H9 (cell line): Measurements from ENCODE around the gene AGO1. TPM values are rescaled to one million over a fixed set of nuclear protein-coding genes. Genes with fewer than 3 reads are reported as not detected.
"Not testable (repeated sequence)": the region's sequence is repeated elsewhere in the genome, so short reads cannot be mapped to it uniquely, and the experiment has no call there.

Experiments
- DNase-seq: peaks from one replicate; pipeline ENCODE4 v3.0.0-alpha.2; 2017
- H2AFZ ChIP-seq: one replicate; pipeline ENCODE4 v1.6.1; 2013; ENCODE audit warnings: mild to moderate bottlenecking, low read length, control low read depth, moderate library complexity
- H2AK5ac ChIP-seq: 2 replicates; pipeline ENCODE4 v1.6.1; 2013; ENCODE audit warnings: low read length, control low read depth, mixed read lengths; ENCODE audit not compliant: insufficient read length
- H2BK120ac ChIP-seq: one replicate; pipeline ENCODE4 v1.6.1; 2013; ENCODE audit warnings: low read depth, mild to moderate bottlenecking, low read length, control low read depth, inconsistent platforms; ENCODE audit not compliant: poor library complexity, severe bottlenecking
- H2BK12ac ChIP-seq: 2 replicates; pipeline ENCODE4 v1.6.1; 2013; ENCODE audit warnings: low read length, control low read depth, mixed read lengths, low read depth; ENCODE audit not compliant: insufficient read length
- H2BK15ac ChIP-seq: 2 replicates; pipeline ENCODE4 v1.6.1; 2013; ENCODE audit warnings: low read depth, low read length, control low read depth
- H2BK20ac ChIP-seq: one replicate; pipeline ENCODE4 v1.6.1; 2013; ENCODE audit warnings: low read depth, mild to moderate bottlenecking, low read length, control low read depth, inconsistent platforms; ENCODE audit not compliant: poor library complexity, severe bottlenecking
- H2BK5ac ChIP-seq: 2 replicates; pipeline ENCODE4 v1.6.1; 2013; ENCODE audit warnings: low read length, control low read depth, mixed read lengths; ENCODE audit not compliant: insufficient read length
- H3K14ac ChIP-seq: 2 replicates; pipeline ENCODE4 v1.6.1; 2013; ENCODE audit warnings: low read length, control low read depth; ENCODE audit not compliant: insufficient read depth
- H3K18ac ChIP-seq: 2 replicates; pipeline ENCODE4 v1.6.1; 2013; ENCODE audit warnings: low read depth, mild to moderate bottlenecking, mixed read lengths, low read length, control low read depth; ENCODE audit not compliant: insufficient read length
- H3K23ac ChIP-seq: 2 replicates; pipeline ENCODE4 v1.6.1; 2013; ENCODE audit warnings: low read length, control low read depth, mixed read lengths, low read depth; ENCODE audit not compliant: insufficient read length
- H3K23me2 ChIP-seq: 2 replicates; pipeline ENCODE4 v1.6.1; 2013; ENCODE audit warnings: low read depth, mild to moderate bottlenecking, mixed read lengths, low read length, control low read depth; ENCODE audit not compliant: insufficient read length, poor library complexity, severe bottlenecking
- H3K27ac ChIP-seq: 2 replicates; pipeline ENCODE4 v1.5.1; 2013; ENCODE audit warnings: low read length, control low read depth, mixed read lengths, low read depth; ENCODE audit not compliant: insufficient read length
- H3K27me3 ChIP-seq: 2 replicates; pipeline ENCODE4 v1.6.1; 2013; ENCODE audit warnings: low read length, control low read depth, inconsistent platforms; ENCODE audit not compliant: insufficient read depth
- H3K4ac ChIP-seq: 2 replicates; pipeline ENCODE4 v1.6.1; 2013; ENCODE audit warnings: low read depth, mild to moderate bottlenecking, control low read depth, inconsistent platforms, low read length, moderate library complexity
- H3K4me1 ChIP-seq: 2 replicates; pipeline ENCODE4 v1.6.1; 2013; ENCODE audit warnings: low read length, control low read depth, inconsistent platforms; ENCODE audit not compliant: insufficient read depth
- H3K4me2 ChIP-seq: 2 replicates; pipeline ENCODE4 v1.6.1; 2013; ENCODE audit warnings: low read length, control low read depth, mixed read lengths; ENCODE audit not compliant: insufficient read length, insufficient read depth
- H3K56ac ChIP-seq: 2 replicates; pipeline ENCODE4 v1.6.1; 2013; ENCODE audit warnings: low read depth, mild to moderate bottlenecking, mixed read lengths, low read length, control low read depth; ENCODE audit not compliant: insufficient read length
- H3K79me1 ChIP-seq: 2 replicates; pipeline ENCODE4 v1.6.1; 2013; ENCODE audit warnings: low read depth, mild to moderate bottlenecking, moderate library complexity, low read length, control low read depth, inconsistent platforms; ENCODE audit not compliant: insufficient read depth, poor library complexity, severe bottlenecking
- H3K79me2 ChIP-seq: 2 replicates; pipeline ENCODE4 v1.6.1; 2013; ENCODE audit warnings: low read length, control low read depth, inconsistent platforms; ENCODE audit not compliant: insufficient read depth
- H3K9ac ChIP-seq: 2 replicates; pipeline ENCODE4 v1.6.1; 2013; ENCODE audit warnings: low read length, control low read depth, mixed read lengths; ENCODE audit not compliant: insufficient read length; ENCODE audit errors: extremely low read depth
- H3K9me3 ChIP-seq: one replicate; pipeline ENCODE4 v1.6.1; 2013; ENCODE audit warnings: low read depth, low read length, inconsistent platforms; ENCODE audit not compliant: control insufficient read depth
- H3T11ph ChIP-seq: one replicate; pipeline ENCODE4 v1.6.1; 2013; ENCODE audit warnings: mild to moderate bottlenecking, low read length, control low read depth, inconsistent platforms
- H4K20me1 ChIP-seq: one replicate; pipeline ENCODE4 v1.6.1; 2013; ENCODE audit not compliant: control insufficient read depth, insufficient read length, insufficient read depth
- H4K5ac ChIP-seq: 2 replicates; pipeline ENCODE4 v1.6.1; 2013; ENCODE audit warnings: low read depth, mild to moderate bottlenecking, mixed read lengths, low read length, control low read depth; ENCODE audit not compliant: insufficient read length
- H4K8ac ChIP-seq: replicated peaks from 2 replicates; pipeline ENCODE4 v1.6.1; 2013; ENCODE audit warnings: low read length, control low read depth, mixed read lengths, low read depth; ENCODE audit not compliant: insufficient read length
- H4K91ac ChIP-seq: 2 replicates; pipeline ENCODE4 v1.6.1; 2013; ENCODE audit warnings: low read depth, mild to moderate bottlenecking, moderate library complexity, mixed read lengths, low read length, control low read depth; ENCODE audit not compliant: insufficient read length
- H3K27ac Mint-ChIP-seq, 3 experiments: 2 replicates in 2 of 3; 3 replicates in 1 of 3; pipeline ENCODE4 v1.8.0; 2020 to 2021; ENCODE audit warnings: mixed read lengths in 3 of 3, mild to moderate bottlenecking in 1 of 3, moderate library complexity in 1 of 3
- H3K27me3 Mint-ChIP-seq: 2 replicates; pipeline ENCODE4 v1.8.0; 2021; ENCODE audit warnings: low read depth, mild to moderate bottlenecking, moderate library complexity, mixed read lengths
- H3K36me3 Mint-ChIP-seq, 3 experiments: 2 replicates in 2 of 3; 3 replicates in 1 of 3; pipeline ENCODE4 v1.8.0; 2020 to 2021; ENCODE audit warnings: low read depth in 3 of 3, mixed read lengths in 3 of 3; ENCODE audit not compliant: insufficient read depth in 1 of 3
- H3K4me1 Mint-ChIP-seq, 2 experiments: 2 replicates each; pipeline ENCODE4 v1.8.0; 2020; ENCODE audit warnings: mixed read lengths in 2 of 2
- H3K4me3 Mint-ChIP-seq, 2 experiments: 2 replicates in 1 of 2; 3 replicates in 1 of 2; pipeline ENCODE4 v1.8.0; 2020 to 2021; ENCODE audit warnings: mild to moderate bottlenecking in 2 of 2, mixed read lengths in 2 of 2, moderate library complexity in 1 of 2
- H3K9me3 Mint-ChIP-seq, 2 experiments: 2 replicates in 1 of 2; 3 replicates in 1 of 2; pipeline ENCODE4 v1.8.0; 2020; ENCODE audit warnings: mild to moderate bottlenecking in 2 of 2, mixed read lengths in 2 of 2, moderate library complexity in 1 of 2
- CTCF ChIP-seq: fragments of 200-600 bp; sonication (generic); conservative IDR thresholded peaks from 3 replicates; pipeline ENCODE4 v1.8.0; 2021; ENCODE audit warnings: antibody characterized with exemption, mild to moderate bottlenecking
- WGBS: extraction: QIAGEN DNeasy Blood & Tissue Kit; methylation state at CpG from one replicate; pipeline ENCODE4 v1.1.7; 2013; ENCODE audit warnings: missing lambda C conversion rate, low lambda C conversion rate, mixed read lengths; ENCODE audit not compliant: insufficient read length; ENCODE audit errors: extremely low coverage; 5-methylcytosine and 5-hydroxymethylcytosine counted together
- total RNA-seq: library from RNA; stranded (reverse); gene quantifications from 2 replicates; pipeline ENCODE4 v1.2.1, GENCODE V29; 2021

AGO1 gene
- total RNA-seq, 1 experiment from 2014 or later, result 74.2 TPM

GRCh38 chr1:35873243-35873750 lies 9.7 kb upstream of the AGO1 start:
- Histone ChIP-seq H3K9me3 (no peaks in the 10 kb centered on the region), H3K4me1 (no peaks in the 10 kb centered on the region), H3K23me2 (no peaks in the 10 kb centered on the region), H2BK20ac (no peak overlapping the region), H2BK12ac (no peak overlapping the region), H3K79me1 (no peaks in the 10 kb centered on the region), H2BK5ac (no peak overlapping the region), H2AK5ac (no peak overlapping the region), H3K56ac (no peak overlapping the region), H3K23ac (no peak overlapping the region), H2AFZ (no peak overlapping the region), H3K18ac (no peak overlapping the region), H3K27me3 (no peaks in the 10 kb centered on the region), H2BK15ac (no peak overlapping the region), H3K79me2 (no peaks in the 10 kb centered on the region), H3K4me2 (no peak overlapping the region), H4K91ac (no peak overlapping the region), H3K14ac (no peak overlapping the region), H4K8ac (no peak overlapping the region), H3K4ac (no peak overlapping the region), H3K27ac (no peak overlapping the region), H2BK120ac (no peak overlapping the region), H4K5ac (no peak overlapping the region), H4K20me1 (no peaks in the 10 kb centered on the region), H3T11ph (no peak overlapping the region), H3K9ac (no peak overlapping the region)
- WGBS, result no CpG with 5 or more reads among the region's 4 CpGs
- no peaks in the 10 kb centered on the region for H3K9me3 Mint-ChIP-seq
- H3K4me3 Mint-ChIP-seq, result no peak overlapping the region
- H3K27me3 Mint-ChIP-seq, result peaks cover 1% of the 10 kb centered on the region; the same call in 1 of the 2 replicates
- TF ChIP-seq CTCF, result no peak
- H3K27ac Mint-ChIP-seq, result no peak overlapping the region
- peaks cover 2 to 5% of the 10 kb centered on the region in 2 experiments; a peak in 2 of 4 replicates for H3K4me1 Mint-ChIP-seq
- no peaks in the 10 kb centered on the region for H3K36me3 Mint-ChIP-seq
- no peak for DNase-seq

GRCh38 chr1:35874115-35874514 lies 8.9 kb upstream of the AGO1 start:
- H2BK15ac ChIP-seq, H3K27ac ChIP-seq, H2BK20ac ChIP-seq, H3K27me3 ChIP-seq, H3K4me1 Mint-ChIP-seq, H3K4me3 Mint-ChIP-seq, H3K4me1 ChIP-seq, H4K91ac ChIP-seq, H3K14ac ChIP-seq, H3T11ph ChIP-seq, H3K79me1 ChIP-seq, H3K27me3 Mint-ChIP-seq, H2BK5ac ChIP-seq, H3K18ac ChIP-seq, H3K36me3 Mint-ChIP-seq, H3K9ac ChIP-seq, H4K20me1 ChIP-seq, H3K23ac ChIP-seq, H3K9me3 Mint-ChIP-seq, H3K23me2 ChIP-seq, H2BK120ac ChIP-seq, H2AFZ ChIP-seq, H3K4ac ChIP-seq, H4K5ac ChIP-seq, DNase-seq, H2BK12ac ChIP-seq, H3K9me3 ChIP-seq, H3K79me2 ChIP-seq, H3K56ac ChIP-seq, H4K8ac ChIP-seq, H3K4me2 ChIP-seq, H2AK5ac ChIP-seq: not testable (repeated sequence)
- WGBS, result no CpG with 5 or more reads among the region's 4 CpGs
- H3K27ac Mint-ChIP-seq, result peak overlapping the region in 1 of 3 experiments; percentile 28; a peak in 1 of 7 replicates
